ENCODE results near the gene C1orf141.

GRCh38 chr1:67126111-67126746 is 8.5 kb downstream of the C1orf141 start:
- TF ChIP-seq POLR2A (IDR thresholded peaks at IDR 0.05) = no peak
- TF ChIP-seq, protein P1, sequence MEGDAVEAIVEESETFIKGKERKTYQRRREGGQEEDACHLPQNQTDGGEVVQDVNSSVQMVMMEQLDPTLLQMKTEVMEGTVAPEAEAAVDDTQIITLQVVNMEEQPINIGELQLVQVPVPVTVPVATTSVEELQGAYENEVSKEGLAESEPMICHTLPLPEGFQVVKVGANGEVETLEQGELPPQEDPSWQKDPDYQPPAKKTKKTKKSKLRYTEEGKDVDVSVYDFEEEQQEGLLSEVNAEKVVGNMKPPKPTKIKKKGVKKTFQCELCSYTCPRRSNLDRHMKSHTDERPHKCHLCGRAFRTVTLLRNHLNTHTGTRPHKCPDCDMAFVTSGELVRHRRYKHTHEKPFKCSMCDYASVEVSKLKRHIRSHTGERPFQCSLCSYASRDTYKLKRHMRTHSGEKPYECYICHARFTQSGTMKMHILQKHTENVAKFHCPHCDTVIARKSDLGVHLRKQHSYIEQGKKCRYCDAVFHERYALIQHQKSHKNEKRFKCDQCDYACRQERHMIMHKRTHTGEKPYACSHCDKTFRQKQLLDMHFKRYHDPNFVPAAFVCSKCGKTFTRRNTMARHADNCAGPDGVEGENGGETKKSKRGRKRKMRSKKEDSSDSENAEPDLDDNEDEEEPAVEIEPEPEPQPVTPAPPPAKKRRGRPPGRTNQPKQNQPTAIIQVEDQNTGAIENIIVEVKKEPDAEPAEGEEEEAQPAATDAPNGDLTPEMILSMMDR (IDR thresholded peaks at IDR 0.05) = no peak

All from right lobe of liver (tissue), 4 donors.